ENCODE measurements around the gene GNAI2.
"Not testable (repeated sequence)": the region's sequence is repeated elsewhere in the genome, so short reads cannot be mapped to it uniquely, and the experiment has no call there.

The GNAI2 gene

DNA sequence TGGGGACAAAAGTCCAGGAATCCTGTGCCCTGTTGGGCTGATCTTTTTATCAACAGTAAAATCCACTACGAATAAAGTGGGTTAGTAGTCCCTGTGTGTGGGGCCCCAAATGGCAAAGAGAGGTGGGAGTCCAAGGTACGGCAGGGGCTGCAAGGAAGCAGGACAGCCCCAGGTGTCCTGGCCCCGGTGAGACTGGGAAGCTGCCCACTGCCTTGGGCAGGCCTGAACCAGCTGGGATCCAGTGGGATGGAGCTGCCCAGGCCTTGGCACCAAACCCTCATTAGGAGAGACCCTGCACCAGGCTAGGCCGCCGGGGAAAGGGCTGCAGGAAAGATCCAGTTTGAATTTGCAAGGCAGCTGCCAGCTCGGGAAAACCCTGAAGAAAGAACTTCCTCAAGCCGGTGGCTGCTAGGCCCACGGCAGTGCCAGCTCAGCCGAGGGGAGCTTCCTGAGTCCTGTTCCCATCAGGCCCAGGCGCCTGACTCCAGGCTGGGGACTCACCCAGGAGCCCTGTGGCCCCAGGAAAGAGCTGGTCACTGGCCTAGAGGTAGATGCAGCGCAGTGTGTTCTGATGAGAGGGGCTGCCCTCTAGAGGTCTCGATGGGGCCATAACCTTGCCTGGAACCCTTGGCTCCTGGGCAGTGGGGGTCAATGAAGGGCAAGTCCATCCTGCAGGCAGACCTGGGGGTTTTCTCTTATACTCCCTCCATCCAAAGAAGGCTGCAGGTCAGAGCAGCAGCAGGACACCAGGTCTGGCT lies 14.4 kb upstream of the GNAI2 start:
- no peak for TF ChIP-seq CTCF (conservative IDR thresholded peaks at IDR 0.05; ENCODE audit: control insufficient read depth, insufficient read depth, low read depth, low read length)
- no peak overlapping the region for H3K4me3 ChIP-seq (ENCODE audit: control insufficient read depth, low read depth, low read length)
- no peak for DNase-seq (ENCODE audit: low read depth)

GRCh38 chr3:50222169-50222528 lies 13.9 kb upstream of the GNAI2 start:
- no peak for DNase-seq (ENCODE audit: low read depth)
- TF ChIP-seq CTCF (conservative IDR thresholded peaks at IDR 0.05; ENCODE audit: control insufficient read depth, insufficient read depth, low read depth, low read length) = no peak

GRCh38 chr3:50224639-50225038 lies 11.4 kb upstream of the GNAI2 start:
- no peak for TF ChIP-seq CTCF (conservative IDR thresholded peaks at IDR 0.05; ENCODE audit: control insufficient read depth, insufficient read depth, low read depth, low read length)
- no peak overlapping the region for H3K4me3 ChIP-seq (ENCODE audit: control insufficient read depth, low read depth, low read length)
- DNase-seq (ENCODE audit: low read depth) = no peak

More at GRCh38 chr3:50222169-50222528, 13.9 kb upstream of the GNAI2 start:
- H3K4me3 ChIP-seq (ENCODE audit: control insufficient read depth, low read depth, low read length) = no peak overlapping the region

- peak; percentile 39 for DNase-seq (ENCODE audit: low read depth)
- TF ChIP-seq CTCF (conservative IDR thresholded peaks at IDR 0.05; ENCODE audit: control insufficient read depth, insufficient read depth, low read depth, low read length) = no peak
- peak overlapping the region; percentile 55 for H3K4me3 ChIP-seq (ENCODE audit: control insufficient read depth, low read depth, low read length)
Observed at GRCh38 chr3:50226888-50227389, 9.1 kb upstream of the GNAI2 start.

DNA sequence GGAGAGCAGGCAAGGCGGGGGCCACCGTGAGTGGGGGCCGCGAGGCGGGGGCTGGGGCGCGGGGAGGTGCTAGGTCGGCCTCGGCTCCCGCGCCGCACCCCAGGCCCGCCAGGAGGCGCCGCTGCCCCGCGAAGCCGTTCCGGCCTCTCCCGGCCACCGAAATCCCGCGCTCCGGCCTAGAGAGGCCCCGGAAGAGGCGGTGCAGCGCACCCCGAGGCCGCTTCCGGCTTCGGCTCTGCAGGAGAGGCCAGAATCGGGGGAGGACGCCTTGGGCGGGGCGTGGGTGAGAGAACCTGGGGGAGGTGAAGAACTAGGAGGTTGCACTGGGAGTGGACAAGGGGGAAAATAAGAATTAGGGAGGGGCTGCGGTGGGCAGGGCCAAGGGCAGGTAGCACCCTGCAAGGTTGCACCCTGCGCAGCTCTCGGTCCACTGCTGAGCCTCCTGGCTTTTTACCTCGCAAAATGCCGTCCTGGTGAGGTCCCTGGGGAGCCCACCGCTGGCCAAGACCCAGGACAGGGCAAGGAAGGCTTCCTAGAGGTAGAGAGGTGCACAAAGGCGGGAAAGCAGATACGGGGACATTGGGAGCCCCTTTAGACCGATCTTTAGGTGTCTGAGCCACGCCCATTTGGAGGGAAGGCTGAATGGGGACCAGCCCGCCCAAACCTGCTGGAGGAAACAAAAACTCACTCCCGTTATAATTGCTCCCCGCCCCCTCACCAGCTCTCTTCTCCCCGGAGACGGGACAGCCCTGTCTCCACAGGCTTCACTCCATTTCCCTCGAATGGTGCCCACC lies 8.4 kb upstream of the GNAI2 start:
- DNase-seq (ENCODE audit: low read depth) = peak; percentile 80
- H3K4me3 ChIP-seq (ENCODE audit: control insufficient read depth, low read depth, low read length) = peak overlapping the region; percentile 84
- no peak for TF ChIP-seq CTCF (conservative IDR thresholded peaks at IDR 0.05; ENCODE audit: control insufficient read depth, insufficient read depth, low read depth, low read length)

DNA sequence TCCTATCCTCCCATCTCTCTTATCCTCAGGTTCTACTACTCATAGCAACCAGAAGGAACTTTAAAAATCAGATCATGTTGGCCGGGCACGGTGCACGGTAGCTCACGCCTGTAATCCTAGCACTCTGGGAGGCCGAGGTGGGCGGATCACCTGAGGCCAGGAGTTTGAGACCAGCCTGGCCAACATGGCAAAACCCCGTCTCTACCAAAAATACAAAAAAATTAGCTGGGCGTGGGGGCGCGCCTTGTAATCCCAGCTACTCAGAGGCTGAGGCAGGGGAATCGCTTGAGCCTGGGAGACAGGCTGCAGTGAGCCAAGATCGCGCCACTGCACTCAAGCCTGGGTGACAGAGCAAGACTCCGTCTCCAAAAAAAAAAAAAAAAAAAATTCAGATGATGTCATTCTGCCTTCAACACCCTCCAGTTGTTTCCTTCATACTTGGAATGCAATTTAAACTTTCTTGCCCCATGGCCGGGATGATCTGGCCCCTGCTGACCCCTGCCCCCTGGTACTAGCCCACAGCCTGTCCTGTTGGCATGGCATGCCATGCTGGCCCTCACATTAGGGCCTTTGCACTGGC lies 7.7 kb upstream of the GNAI2 start:
- not testable (repeated sequence) for DNase-seq (ENCODE audit: low read depth)
- peak overlapping the region; percentile 84 for H3K4me3 ChIP-seq (ENCODE audit: control insufficient read depth, low read depth, low read length)

DNA sequence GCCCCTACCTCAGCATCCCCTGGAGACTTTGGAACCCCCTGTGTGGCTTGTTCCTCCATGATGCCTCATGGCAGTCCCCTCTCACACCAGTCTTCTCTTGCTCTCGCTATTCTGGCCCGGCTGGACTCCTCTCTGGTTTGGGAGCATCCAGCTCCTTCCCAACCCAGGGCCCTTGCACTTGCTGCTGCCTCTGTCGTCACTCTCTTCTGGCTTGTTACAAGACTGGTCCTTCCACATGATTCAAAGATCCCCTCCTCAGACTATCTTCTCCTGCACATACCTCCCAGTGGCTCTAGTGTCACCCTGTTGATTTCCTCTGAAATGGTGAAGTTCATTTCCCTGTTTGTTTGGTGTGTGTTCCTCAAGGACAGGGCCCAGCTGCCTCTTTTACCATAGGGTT lies 6.5 kb upstream of the GNAI2 start:
- no peak for TF ChIP-seq CTCF (conservative IDR thresholded peaks at IDR 0.05; ENCODE audit: control insufficient read depth, insufficient read depth, low read depth, low read length)
- DNase-seq (ENCODE audit: low read depth) = no peak
- no peak overlapping the region for H3K4me3 ChIP-seq (ENCODE audit: control insufficient read depth, low read depth, low read length)

Data from fibroblast of mammary gland (primary cell).